Amniotic epithelial cell (primary cell): ENCODE results near the gene GPR162.

Experiments
- DNase-seq: peaks from one replicate; pipeline ENCODE4 v3.0.0-alpha.2; 2010; ENCODE audit warnings: low read depth

Gene GPR162

DNA sequence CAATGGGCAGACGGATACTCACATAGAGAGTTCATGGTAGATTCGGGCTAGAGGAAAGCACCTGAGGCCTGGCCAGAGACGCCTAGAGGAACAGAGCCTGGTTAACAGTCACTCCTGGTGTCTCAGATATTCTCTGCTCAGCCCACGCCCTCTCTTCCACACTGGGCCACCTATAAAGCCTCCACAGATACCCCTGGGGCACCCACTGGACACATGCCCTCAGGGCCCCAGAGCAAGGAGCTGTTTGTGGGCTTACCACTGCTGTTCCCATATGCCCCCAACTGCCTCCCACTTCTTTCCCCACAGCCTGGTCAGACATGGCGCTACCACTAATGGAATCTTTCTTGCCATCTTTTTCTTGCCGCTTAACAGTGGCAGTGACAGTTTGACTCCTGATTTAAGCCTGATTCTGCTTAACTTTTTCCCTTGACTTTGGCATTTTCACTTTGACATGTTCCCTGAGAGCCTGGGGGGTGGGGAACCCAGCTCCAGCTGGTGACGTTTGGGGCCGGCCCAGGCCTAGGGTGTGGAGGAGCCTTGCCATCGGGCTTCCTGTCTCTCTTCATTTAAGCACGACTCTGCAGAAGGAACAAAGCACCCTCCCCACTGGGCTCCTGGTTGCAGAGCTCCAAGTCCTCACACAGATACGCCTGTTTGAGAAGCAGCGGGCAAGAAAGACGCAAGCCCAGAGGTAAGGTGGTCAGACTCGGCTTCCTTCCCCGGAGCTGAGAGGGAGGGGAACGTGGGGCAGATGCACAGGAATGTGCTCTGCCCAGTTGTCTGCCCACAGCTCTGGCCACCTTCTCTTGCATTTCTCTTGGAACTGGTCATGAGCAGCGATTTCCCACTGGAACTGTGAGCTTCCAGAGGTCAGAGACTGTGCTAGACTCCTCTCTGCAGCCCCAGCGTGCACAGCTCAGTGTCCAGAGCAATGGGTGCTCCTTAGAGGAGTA, 32.4 kb upstream of the GPR162 start, which contains the start of gene CD4:
Gene CD4, plus strand, starts transcription at position 557 of the 953 bp plus-strand sequence. CDS start 10,611 bp downstream, outside the sequence.
- DNase-seq: no peak

DNA sequence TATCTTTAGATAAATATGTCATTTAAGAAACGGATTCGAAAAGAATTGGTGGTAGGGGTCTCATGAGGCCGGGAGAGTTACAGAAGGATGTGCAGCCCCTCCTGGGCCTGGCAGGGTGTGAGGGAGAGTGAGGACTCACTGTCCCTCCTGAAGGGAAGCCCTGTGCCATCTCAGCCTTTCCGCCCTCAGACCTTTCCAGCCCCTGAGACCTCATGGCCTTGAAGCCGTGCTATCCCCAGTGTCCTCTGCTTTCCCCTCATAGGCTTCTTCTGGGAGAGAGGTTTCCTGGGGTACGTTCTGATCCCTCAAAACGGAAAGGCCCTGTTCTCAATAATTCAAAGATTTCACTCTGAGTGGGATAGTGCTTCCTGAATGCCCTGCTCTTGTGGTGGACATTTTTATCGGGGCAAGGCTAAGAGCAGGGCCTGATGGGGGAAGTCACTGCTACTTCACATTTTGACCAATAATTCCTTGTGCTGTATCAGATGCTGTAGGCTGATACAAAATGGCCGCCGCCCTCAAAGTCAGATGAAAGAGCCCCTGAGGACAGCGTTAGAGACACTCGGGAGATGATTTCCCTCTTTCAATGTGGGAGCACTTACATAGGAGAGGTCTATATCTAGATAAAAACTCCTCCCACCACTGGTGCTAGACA, 31.0 kb upstream of the GPR162 start:
- DNase-seq: no peak

DNA sequence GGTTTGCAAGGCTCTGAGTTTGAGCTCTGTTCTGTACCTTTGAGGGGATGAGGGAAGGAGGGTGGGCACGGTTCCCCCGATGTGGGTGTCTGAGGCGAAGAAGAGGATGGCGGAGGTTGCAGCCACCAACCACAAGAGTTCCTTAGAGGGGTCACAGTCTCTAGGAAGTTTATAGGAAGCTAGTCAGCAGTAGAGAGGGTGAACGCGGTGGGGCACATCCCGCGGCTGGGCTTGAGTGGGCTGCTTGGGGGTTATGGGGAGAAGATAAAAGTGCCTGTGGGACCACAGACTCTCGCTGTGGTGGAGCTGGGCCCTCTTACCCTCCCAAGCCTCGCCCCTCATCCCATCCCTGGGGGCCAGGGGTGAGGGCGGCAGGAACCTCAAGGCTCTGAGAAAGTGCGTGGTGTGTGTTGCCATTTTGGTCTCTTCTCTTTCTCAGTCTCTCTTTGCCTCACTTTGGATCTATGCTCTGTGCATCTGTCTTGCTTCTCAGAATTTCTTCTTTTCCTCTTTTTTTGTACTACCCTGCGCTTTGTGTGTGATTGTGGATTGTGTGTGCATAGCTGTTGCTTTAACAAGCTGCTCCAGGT, 29.6 kb upstream of the GPR162 start:
- DNase-seq: no peak

DNA sequence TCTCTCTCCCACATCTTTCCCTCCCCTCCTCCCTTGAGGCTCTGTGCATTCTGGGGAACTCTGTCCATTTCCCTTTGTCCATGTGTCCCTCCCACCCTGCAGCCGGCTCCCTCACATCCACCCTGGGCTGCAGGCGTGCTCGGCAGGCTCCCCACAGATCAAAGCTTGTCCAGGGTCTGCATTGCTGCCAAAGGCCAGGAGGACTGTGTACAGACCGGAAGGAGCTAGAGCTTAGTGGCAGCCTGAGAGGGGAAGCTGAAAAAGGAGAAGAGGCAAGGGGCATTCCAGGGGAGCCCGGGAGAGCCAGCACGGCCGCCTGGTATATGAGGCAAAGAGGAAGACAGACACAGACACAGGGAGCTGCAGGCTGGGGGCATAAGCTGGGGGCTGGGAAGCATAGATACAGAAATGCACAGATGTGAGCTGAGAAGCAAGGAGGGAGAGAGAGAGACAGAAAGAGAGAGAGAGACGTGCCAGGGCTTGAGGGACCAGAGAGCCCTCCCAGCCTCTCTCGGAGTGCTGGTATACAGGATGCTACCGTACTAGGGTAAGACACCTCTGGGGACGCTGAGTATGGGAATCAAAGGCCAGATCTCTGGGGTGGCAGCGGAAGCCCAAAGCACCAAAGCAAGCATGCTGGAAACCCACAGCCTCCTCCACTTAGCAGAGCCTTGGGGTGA, 29.0 kb upstream of the GPR162 start:
- DNase-seq: no peak

DNA sequence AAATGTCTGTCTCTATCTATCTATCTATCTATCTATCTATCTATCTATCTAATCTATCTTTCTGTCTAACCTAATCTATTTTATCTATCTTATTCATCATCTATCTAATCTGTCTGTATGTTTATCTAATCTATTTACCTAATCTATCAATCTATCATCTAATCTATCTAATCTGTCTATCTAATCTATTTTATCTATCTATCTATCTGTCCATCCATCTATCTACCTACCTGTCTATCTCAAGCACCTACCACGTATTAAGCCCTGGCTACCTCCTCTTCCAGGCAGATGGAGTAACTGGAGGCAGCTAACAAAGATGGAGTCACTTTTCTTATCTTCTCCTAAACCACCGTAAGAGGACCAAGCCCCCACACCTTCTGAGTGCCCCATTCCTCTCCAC, 26.5 kb upstream of the GPR162 start:
- DNase-seq: no peak

DNA sequence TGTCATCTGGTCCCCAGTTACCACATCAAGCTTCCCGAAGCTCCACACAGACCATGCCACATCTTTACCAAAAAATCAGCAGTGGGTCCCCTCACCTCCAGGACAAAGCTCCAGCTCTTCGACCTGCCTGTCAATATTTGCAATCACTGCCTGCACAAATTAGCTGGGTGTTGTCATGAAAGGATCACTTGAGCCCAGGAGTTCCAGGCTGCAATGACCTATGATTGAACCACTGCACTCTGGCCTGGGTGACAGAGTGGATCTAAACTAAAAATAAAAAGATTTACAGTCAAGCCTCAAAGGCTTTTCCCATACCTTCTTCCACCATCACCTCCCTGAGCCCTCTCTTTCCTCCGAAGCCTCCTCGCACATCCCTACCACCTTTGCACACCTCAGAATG, 25.0 kb upstream of the GPR162 start:
- no peak for DNase-seq

DNA sequence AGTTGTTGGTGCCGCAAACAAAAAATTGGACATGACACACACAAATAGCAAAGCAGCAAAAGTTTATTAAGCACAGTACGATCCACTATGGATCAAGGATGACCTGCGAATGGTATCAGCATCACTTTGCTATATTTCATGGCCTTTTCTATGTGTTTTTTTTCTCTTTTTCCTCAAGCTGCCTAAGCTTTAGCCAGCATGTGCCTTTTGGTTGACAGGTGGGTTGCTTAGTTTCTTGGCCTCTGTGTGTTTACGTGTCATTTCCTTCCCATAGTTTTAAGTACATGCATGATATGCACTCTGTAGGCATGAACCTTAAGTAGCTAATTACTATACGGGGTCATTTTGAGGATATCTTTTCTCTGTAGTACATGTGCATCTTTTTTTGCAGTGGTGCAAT, 22.5 kb upstream of the GPR162 start:
- no peak for DNase-seq

DNA sequence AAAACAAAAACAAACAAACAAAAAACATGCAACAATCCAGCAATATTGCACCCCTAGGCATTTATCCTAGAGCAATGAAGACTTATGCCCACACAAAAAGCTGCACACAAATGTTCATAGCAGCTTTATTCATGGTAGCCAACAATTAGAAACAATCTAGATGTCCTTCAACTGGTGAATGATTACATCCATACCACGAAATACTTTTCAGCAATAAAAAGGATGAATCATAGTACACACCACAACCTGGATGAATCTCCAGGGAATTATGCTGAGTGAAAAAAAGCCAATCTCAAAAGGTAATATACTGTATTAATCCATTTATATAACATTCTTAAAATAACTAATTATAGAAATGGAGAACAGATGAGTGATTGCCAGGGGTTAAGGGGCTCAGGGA, 14.5 kb upstream of the GPR162 start:
- no peak for DNase-seq

DNA sequence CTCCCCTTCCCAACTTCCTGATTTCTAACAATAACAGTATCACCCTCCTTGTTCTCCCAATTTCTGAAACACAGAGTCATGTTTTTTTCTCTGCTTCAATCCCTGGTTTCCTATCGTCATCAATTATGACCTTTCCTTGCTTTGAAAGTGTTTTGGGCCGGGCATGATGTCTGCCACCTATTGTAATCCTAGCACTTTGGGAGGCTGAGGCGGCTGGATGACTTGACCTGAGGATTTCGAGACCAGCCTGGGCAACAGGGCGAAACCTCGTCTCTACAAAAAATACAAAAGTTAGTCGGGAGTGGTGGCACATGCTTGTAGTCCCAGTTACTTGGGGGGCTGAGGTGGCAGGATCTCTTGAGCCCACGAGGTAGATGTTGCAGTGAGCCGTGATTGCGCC, 12.6 kb upstream of the GPR162 start:
- no peak for DNase-seq

DNA sequence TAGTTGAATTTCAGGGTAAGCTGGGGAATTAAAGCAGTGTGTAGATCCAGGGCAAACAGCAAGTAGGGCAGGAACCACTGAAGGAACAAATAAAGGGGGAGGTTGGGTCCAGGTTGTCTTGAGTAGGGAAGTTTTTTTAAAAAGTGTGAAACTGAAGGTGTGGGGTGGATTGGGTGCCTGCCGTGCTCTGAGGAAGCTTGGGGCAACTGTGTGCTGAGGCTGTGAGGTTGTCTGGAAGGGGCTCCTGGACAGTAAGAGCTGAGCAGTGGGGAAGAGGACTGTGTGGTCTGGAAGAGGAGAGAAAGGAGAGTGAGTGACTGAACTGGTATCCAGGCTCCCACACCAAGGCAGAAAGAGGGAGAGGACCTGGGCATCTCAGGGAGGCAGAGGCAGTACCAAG, 10.9 kb upstream of the GPR162 start:
- DNase-seq: no peak

DNA sequence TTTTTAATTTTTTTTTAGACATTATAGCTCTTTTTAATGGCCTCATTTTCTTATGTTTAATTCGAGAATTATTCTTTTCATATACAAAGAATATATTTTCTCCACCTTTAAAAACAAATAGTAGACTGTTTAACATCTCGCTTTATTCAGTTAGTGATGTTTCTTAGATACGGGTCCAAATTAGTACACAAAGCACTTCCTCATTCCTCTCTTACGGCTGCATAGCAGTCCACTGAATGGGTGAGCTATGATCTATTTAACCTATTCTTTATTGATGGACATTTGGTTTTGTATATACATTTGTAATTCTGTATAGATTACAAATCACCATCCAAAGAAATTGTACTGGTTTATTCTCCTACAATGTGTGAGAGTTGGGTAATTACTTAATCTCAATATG, 8.3 kb upstream of the GPR162 start:
- DNase-seq: no peak

DNA sequence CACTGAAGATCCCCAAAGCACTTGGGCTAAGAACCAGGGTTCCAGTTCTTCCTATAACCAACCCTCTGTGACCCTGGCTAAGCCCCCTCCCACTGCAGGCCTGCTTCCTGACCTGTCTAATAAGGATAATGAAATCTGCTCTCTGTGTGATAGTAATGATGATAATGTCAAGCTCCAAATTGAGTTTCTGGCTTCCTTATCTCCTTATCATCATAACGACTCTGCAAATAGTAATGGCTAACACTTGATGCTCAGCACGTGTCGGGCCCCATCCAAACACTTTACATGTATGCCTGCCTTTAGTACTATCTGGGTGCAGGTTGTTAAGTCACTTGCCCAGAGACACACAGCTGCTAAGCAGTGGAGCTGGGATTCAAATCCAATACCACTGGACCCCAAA, 5.0 kb upstream of the GPR162 start:
- DNase-seq: no peak

DNA sequence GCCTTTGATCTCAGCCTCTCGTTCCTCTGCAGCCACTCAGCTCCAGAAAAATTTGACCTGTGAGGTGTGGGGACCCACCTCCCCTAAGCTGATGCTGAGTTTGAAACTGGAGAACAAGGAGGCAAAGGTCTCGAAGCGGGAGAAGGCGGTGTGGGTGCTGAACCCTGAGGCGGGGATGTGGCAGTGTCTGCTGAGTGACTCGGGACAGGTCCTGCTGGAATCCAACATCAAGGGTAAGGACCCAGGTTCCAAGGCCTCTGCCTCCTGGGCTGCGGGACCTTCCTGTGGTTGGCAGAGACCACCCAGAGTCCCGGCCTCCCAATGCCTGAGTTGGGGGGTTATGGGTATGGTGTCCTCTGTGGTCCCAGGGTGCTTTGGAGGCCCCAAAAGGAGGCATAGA, 4.5 kb upstream of the GPR162 start:
- DNase-seq: no peak

DNA sequence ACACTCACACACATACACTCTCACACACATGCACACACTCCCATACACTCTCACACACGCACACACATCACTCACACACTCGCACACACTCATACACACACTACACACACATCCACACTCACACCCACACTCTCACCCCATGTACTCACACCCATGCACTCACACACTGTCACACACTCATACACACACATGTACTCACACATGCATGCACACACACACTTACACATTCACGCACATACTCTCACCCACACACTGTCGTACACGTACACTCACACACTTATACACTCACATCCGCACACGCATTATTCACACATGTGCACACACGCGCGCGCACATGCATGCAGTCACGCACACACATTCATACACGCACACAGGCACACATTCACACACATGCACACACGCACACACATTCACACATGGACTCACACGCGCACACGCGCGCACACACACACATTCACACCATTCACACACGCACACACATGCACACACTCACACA, 3.9 kb upstream of the GPR162 start:
- DNase-seq: no peak

DNA sequence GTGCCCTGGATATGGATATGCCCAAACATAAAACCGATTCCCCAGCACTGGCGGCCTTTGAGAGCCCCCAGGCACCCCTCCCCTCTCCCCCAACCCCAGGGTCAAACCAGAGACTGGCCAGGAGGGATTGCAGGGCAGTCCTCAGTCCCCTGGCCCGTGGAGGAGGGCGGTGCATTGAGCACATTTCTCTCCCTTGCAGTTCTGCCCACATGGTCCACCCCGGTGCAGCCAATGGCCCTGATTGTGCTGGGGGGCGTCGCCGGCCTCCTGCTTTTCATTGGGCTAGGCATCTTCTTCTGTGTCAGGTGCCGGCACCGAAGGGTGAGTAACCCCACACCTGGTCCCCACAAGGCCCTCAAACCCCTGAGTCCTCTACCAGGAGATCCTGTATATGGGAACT, 3.4 kb upstream of the GPR162 start:
- no peak for DNase-seq

DNA sequence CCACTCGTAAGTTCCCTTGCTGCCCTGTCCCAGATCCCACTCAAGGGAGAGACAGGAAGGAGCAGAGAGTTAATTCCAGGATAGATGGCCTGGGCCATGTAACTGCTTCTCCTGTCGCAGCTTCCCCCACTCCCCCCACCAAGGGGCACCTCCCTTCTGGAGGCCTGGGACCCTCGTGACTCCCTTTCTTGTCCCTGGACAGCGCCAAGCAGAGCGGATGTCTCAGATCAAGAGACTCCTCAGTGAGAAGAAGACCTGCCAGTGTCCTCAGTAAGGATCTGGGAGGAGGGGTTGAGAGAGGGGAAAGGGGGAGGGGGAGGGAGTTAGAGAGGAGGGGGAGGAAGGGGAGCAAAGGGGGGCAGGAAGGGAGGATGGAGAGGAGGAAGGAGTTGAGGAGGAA, 3.0 kb upstream of the GPR162 start:
- DNase-seq: no peak

DNA sequence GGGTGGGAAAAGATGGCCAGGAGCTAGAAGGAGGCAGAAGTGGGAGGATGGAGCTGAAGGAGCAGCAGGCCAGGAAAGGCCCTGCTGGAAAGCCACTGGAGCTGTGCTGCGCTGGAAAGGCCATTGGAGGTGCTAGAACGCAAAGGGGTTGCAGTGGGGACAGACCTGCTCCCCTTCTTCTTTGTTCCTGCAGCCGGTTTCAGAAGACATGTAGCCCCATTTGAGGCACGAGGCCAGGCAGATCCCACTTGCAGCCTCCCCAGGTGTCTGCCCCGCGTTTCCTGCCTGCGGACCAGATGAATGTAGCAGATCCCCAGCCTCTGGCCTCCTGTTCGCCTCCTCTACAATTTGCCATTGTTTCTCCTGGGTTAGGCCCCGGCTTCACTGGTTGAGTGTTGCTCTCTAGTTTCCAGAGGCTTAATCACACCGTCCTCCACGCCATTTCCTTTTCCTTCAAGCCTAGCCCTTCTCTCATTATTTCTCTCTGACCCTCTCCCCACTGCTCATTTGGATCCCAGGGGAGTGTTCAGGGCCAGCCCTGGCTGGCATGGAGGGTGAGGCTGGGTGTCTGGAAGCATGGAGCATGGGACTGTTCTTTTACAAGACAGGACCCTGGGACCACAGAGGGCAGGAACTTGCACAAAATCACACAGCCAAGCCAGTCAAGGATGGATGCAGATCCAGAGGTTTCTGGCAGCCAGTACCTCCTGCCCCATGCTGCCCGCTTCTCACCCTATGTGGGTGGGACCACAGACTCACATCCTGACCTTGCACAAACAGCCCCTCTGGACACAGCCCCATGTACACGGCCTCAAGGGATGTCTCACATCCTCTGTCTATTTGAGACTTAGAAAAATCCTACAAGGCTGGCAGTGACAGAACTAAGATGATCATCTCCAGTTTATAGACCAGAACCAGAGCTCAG, 2.3 kb upstream of the GPR162 start:
- DNase-seq: no peak

DNA sequence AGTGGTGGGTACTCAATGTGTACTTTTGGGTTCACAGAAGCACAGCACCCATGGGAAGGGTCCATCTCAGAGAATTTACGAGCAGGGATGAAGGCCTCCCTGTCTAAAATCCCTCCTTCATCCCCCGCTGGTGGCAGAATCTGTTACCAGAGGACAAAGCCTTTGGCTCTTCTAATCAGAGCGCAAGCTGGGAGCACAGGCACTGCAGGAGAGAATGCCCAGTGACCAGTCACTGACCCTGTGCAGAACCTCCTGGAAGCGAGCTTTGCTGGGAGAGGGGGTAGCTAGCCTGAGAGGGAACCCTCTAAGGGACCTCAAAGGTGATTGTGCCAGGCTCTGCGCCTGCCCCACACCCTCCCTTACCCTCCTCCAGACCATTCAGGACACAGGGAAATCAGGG, 1.5 kb upstream of the GPR162 start:
- DNase-seq: no peak

DNA sequence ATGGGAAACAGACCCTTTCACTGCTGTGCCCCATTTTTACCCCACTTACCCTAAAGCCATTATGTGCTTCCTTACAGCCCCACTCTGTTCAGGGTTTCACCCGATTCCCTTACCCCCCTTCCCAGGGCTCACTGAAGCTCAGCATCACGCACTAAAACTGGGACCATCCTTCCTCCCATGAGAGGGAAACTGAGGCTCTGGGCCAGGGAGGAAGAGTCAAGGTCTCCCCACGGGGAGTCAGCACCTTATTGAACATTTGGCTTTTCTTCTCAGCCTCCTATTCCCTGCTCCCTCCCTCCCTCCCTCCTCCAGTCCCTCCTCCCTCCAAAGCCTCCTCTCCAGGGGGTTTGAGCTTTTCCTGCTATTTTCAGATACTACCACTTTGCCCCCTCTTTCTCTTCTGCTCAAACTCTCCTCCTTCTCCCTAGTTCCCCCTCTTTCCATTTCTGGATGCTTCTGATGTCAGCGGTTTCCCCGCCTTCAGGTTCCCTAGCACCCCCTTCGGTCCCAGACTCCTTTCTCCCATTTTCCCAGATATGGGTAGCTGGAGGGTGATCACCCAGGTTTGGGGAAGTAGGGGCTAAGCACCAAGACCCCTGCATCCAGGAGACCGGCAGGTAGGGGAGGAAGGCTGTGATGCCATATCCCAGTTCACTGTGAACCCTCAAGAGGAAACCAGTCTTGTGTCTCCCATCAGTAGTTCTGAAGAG, 960 bp downstream of the GPR162 start:
- no peak for DNase-seq
